Activated T-cell treated with anti-CD3 and anti-CD28 coated beads, Interleukin-2, amount 50 U/mL, for 48 hours (primary cell): ENCODE measurements around the gene EIF2B4.

Experiments used
- DNase-seq, 2 experiments: peaks; one replicate each; pipeline ENCODE4 v3.0.0-alpha.2; 2020

The EIF2B4 gene

GRCh38 chr2:27370026-27370815, at the start of gene EIF2B4, which contains the start of gene SNX17:
TSS of gene EIF2B4 (minus strand) at chr2:27370338. CDS start at chr2:27370314, 24 bp downstream.
TSS of gene SNX17 (plus strand) at chr2:27370616. CDS start at chr2:27370744, 128 bp downstream.
- DNase-seq, result peak; percentile 99 to 100

GRCh38 chr2:27416151-27416550, 46.0 kb upstream of the EIF2B4 start:
- no peak for DNase-seq

- no peak for DNase-seq
These were observed 42.4 kb upstream of the EIF2B4 start for GRCh38 chr2:27412419-27413152.

- peak; percentile 98 to 99 for DNase-seq
These were observed 39.4 kb upstream of the EIF2B4 start, which contains the start of gene PPM1G for GRCh38 chr2:27409321-27410073. TSS of gene PPM1G (minus strand) at chr2:27409591. CDS start at chr2:27409422, 169 bp downstream.

- DNase-seq, result no peak
These were observed 38.6 kb upstream of the EIF2B4 start for GRCh38 chr2:27408601-27409320.

- no peak for DNase-seq
These were observed 37.8 kb upstream of the EIF2B4 start for GRCh38 chr2:27407798-27408491.

GRCh38 chr2:27400348-27401135, 30.4 kb upstream of the EIF2B4 start:
- DNase-seq, result no peak

- DNase-seq, result no peak
These were observed 28.8 kb upstream of the EIF2B4 start for GRCh38 chr2:27398962-27399361.

GRCh38 chr2:27393225-27393624, 23.1 kb upstream of the EIF2B4 start:
- no peak for DNase-seq

GRCh38 chr2:27390822-27391679, 20.9 kb upstream of the EIF2B4 start:
- no peak for DNase-seq

GRCh38 chr2:27381577-27382181, 11.5 kb upstream of the EIF2B4 start:
- DNase-seq, result no peak

GRCh38 chr2:27380626-27381545, 10.7 kb upstream of the EIF2B4 start, which contains the start of gene ZNF513:
TSS of gene ZNF513 (minus strand) at chr2:27380734. CDS start at chr2:27380526, 208 bp downstream.
- peak; percentile 92 to 94 for DNase-seq

GRCh38 chr2:27379836-27380625, 9.9 kb upstream of the EIF2B4 start:
- peak in 1 of 2 experiments; percentile 41 for DNase-seq

GRCh38 chr2:27379383-27379835, 9.3 kb upstream of the EIF2B4 start:
- no peak for DNase-seq

GRCh38 chr2:27378809-27379290, 8.7 kb upstream of the EIF2B4 start:
- DNase-seq, result no peak

GRCh38 chr2:27378096-27378808, 8.1 kb upstream of the EIF2B4 start:
- no peak for DNase-seq
